ENCODE measurements around the gene FAM120B. TPM values are rescaled to one million over a fixed set of nuclear protein-coding genes. Genes with fewer than 3 reads are reported as not detected.
"Not testable (repeated sequence)": the region's sequence is repeated elsewhere in the genome, so short reads cannot be mapped to it uniquely, and the experiment has no call there.

The FAM120B gene
- total RNA-seq, 2 experiments from 2014 or later = 34.9 to 35.8 TPM

DNA sequence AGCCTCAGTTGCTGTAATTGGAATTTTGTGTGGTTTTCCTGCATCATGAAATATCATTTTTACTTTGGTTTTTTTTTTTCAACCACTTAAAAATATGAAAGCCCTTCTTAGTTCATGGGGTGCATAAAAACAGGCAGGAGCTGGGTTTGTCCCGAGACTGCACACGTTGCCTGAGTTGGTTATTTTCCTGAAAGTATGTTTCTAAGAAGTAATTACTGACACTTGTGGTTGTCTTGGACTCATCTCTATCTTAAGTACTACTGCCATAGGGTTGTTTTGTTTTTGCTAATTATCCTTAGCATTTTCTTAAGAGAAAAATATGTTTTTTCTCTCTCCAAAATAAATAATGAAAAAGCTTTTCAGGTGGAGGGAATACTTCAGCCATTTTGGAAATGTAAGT, 40.1 kb downstream of the FAM120B start:
- POLR2A ChIA-PET = no interaction called here
- Mint-ChIP-seq H3K27ac (no peak overlapping the region), H3K36me3 (peaks cover 50% of the 10 kb centered on the region), H3K27me3 (no peaks in the 10 kb centered on the region), H3K4me3 (peak overlapping the region; percentile 35), H3K4me1 (peaks cover 26% of the 10 kb centered on the region), H3K9me3 (peaks cover 11% of the 10 kb centered on the region)
- no peak for DNase-seq
- no peak for ATAC-seq (ENCODE audit: low read depth)

DNA sequence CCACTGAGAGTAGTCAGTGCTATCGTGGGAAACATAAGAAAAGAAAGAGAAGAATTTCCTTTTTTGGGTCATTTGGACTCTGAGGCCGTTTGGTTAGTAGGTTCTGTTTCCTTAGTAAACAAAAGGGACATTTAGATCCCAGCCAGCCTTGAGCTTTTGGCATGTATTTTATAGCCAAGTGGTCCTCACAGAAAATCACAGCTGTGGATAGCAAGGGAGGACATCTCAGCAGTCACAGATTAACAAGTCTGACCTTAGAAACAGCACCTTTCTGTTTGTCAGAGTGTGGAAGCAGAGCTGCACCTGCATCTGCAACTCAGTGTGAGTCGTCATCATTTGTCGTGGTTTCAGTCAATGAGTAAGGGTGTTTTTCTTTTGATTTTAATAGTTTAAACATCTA, 40.5 kb downstream of the FAM120B start:
- POLR2A ChIA-PET = no interaction called here
- Mint-ChIP-seq H3K27ac (no peak overlapping the region), H3K27me3 (no peaks in the 10 kb centered on the region), H3K4me1 (peaks cover 26% of the 10 kb centered on the region), H3K9me3 (peaks cover 12% of the 10 kb centered on the region), H3K36me3 (peaks cover 51% of the 10 kb centered on the region), H3K4me3 (no peak overlapping the region)
- DNase-seq (no peak), ATAC-seq (ENCODE audit: low read depth) (no peak)

DNA sequence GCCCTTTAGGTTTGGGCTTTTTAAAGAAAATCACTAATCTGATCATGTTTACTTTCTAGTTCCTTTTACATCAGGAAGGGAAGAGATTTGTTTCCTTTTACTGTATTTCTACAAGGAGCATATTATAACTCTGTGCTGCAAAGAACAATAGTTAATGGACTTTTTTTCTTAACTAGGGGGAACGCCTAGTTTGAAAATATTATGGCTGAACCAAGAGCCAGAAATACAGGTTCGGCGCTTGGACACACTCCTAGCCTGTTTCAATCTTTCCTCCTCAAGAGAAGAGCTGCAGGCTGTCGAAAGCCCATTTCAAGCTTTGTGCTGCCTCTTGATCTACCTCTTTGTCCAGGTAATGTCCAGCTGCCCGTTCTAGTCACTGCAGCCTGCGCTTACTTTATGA, 41.4 kb downstream of the FAM120B start:
- Mint-ChIP-seq H3K27me3 (no peaks in the 10 kb centered on the region), H3K27ac (no peak overlapping the region), H3K4me1 (peaks cover 26% of the 10 kb centered on the region), H3K9me3 (peaks cover 19% of the 10 kb centered on the region), H3K36me3 (peaks cover 55% of the 10 kb centered on the region), H3K4me3 (no peak overlapping the region)
- DNase-seq (no peak), ATAC-seq (ENCODE audit: low read depth) (no peak)
- POLR2A ChIA-PET = no interaction called here

DNA sequence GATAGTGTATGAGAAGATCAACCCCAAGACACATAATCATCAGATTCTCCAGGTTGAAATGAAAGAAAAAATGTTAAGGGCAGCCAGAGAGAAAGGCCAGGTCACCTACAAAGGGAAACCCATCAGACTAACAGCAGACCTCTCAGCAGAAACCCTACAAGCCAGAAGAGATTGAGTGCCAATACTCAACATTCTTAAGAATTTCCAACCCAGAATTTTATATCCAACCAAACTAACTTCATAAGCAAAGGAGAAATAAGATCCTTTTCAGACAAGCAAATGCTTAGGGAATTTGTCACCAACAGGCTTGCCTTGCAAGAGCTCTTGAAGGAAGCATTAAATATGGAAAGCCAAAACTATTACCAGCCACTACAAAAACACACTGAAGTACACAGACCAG, 44.9 kb downstream of the FAM120B start:
- H3K4me3 Mint-ChIP-seq; POLR2A ChIA-PET; H3K27me3 Mint-ChIP-seq; DNase-seq; H3K27ac Mint-ChIP-seq; H3K4me1 Mint-ChIP-seq; ATAC-seq (ENCODE audit: low read depth): not testable (repeated sequence)
- H3K9me3 Mint-ChIP-seq = peaks cover 22% of the 10 kb centered on the region
- peaks cover 52% of the 10 kb centered on the region for H3K36me3 Mint-ChIP-seq

DNA sequence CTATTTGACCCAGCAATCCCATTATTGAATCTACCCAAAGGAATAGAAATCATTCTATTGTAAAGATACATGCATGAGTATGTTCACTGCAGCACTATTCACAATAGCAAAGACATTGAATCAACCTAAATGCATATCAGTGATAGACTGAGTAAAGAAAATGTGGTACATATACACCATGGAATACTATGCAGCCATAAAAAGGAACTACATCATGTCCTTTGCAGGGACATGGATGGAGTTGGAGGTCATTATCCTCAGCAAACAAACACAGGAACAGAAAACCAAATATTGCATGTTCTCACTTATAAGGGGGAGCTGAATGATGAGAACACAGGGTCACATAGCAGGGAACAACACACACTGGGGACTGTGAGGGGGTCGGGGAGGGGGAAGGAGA, 48.6 kb downstream of the FAM120B start:
- ATAC-seq (ENCODE audit: low read depth); H3K27ac Mint-ChIP-seq; POLR2A ChIA-PET; DNase-seq; H3K4me3 Mint-ChIP-seq; H3K4me1 Mint-ChIP-seq; H3K27me3 Mint-ChIP-seq: not testable (repeated sequence)
- Mint-ChIP-seq H3K9me3 (peaks cover 20% of the 10 kb centered on the region), H3K36me3 (peaks cover 34% of the 10 kb centered on the region)

DNA sequence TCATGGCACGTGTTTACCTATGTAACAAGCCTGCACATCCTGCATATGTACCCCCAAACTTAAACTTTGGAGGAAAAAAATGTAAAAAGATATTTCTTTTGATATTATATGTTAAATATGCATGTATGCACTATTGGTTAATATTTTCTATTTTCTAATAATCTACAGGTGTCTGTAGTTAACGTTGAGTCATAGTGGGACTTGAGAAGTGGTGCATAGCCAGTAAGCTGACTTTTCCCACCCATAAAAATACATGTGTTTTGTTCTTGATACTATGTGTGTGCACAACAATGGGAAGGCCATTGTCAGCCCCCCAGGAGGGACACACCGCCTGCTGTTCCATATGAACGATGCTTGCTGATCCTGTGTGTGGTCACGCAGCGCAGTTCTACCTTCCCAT, 49.1 kb downstream of the FAM120B start:
- Mint-ChIP-seq H3K4me3 (no peak overlapping the region), H3K4me1 (no peaks in the 10 kb centered on the region), H3K36me3 (peaks cover 31% of the 10 kb centered on the region), H3K27me3 (no peaks in the 10 kb centered on the region), H3K27ac (no peak overlapping the region), H3K9me3 (peaks cover 18% of the 10 kb centered on the region)
- no peak for DNase-seq
- POLR2A ChIA-PET = no interaction called here
- no peak for ATAC-seq (ENCODE audit: low read depth)

DNA sequence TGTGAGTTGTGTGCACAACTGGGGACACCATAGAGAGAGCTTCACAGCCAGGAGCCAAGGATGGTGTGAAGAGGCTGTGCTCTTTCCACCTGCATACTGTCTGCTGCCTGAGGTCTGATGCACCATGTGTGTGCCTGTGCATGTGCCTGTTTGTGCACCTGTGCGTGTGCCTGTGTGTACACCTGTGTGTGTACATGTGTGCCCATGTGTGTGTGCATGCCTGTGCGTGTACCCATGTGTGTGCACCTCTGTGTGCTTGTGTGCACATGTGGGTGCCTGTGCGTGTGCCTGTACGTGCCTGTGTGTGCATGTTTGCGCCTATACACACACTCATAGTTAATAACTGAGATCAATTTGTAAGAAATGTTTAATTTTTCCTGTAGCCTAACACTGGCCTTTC, 51.3 kb downstream of the FAM120B start:
- ATAC-seq (ENCODE audit: low read depth) (no peak), DNase-seq (no peak)
- Mint-ChIP-seq H3K27me3 (no peaks in the 10 kb centered on the region), H3K36me3 (peaks cover 17% of the 10 kb centered on the region), H3K27ac (no peak overlapping the region), H3K4me3 (no peak overlapping the region), H3K4me1 (no peaks in the 10 kb centered on the region), H3K9me3 (peaks cover 4% of the 10 kb centered on the region)
- POLR2A ChIA-PET = no interaction called here

DNA sequence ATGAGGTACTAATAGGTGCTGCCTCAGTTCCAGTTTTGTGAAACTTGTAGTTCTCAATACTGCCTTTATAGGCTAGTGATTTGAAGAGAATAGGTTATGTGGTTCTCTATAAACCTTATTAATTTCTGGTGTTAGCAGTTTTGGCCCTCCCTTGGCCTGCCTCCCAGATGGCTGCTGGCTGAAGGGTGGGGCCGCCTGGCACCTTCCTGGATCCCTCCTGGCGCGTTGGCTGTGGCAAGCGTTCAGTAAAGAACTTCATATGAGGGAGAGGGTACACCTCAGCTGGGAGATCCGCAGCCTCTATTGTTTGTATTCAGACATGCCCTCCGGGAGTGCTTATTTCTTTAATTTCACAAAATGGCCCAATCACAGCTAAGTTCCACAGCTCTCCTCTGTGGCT, 51.9 kb downstream of the FAM120B start:
- DNase-seq (no peak), ATAC-seq (ENCODE audit: low read depth) (no peak)
- Mint-ChIP-seq H3K27ac (no peak overlapping the region), H3K36me3 (peaks cover 13% of the 10 kb centered on the region), H3K9me3 (peaks cover under 1% of the 10 kb centered on the region), H3K27me3 (no peaks in the 10 kb centered on the region), H3K4me1 (no peaks in the 10 kb centered on the region), H3K4me3 (no peak overlapping the region)
- POLR2A ChIA-PET = interaction anchor here (0.7 kb wide), 1 partner anchor 11 kb away, joined by 3 read pairs; no protein-coding TSS in a partner anchor

DNA sequence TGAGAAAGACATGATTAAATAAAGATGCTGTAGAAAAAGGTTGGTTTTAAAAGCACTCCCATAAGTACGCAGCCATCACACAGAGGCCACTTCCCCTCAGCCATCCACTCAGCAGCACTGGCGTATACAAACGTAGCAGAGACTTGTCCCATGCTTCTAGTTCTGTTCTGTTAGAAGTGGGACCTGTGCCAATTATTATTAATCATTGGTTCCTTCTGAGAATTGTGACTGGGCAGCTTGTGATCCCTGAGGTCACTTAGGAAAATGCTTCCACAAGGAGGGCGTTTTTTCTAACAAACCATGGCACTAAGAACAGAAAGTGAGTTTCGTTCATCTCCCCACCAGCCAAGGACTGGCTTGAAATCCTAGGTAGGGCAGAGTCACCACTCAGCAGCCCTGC, 53.9 kb downstream of the FAM120B start:
- Mint-ChIP-seq H3K36me3 (peaks cover 6% of the 10 kb centered on the region), H3K4me1 (peaks cover 4% of the 10 kb centered on the region)
- POLR2A ChIA-PET = no interaction called here

DNA sequence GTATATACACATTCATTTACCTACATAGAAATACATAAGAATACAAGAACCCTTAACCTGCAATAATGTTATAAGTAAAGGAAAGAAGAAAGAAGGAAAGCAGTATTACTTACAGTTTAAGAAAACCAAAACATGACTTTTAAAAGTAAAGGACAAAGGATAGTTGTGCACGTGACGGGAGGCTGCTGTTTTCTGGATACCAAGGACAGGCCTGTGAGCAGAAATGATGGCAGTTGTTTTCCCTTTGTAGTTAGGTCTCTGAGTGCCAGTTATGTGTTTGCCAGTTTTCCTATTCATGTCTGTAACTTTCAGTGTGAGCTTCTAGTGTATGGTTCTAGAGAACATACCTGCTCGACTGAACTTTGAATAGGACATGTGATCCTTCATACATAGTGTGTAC, 54.8 kb downstream of the FAM120B start:
- POLR2A ChIA-PET = no interaction called here
- DNase-seq = no peak
- peaks cover 6% of the 10 kb centered on the region for H3K36me3 Mint-ChIP-seq
- no peak overlapping the region for H3K4me3 Mint-ChIP-seq
- no peak for ATAC-seq (ENCODE audit: low read depth)
- no peaks in the 10 kb centered on the region for H3K9me3 Mint-ChIP-seq
- no peaks in the 10 kb centered on the region for H3K27me3 Mint-ChIP-seq
- H3K4me1 Mint-ChIP-seq = peaks cover 4% of the 10 kb centered on the region
- no peak overlapping the region for H3K27ac Mint-ChIP-seq

More for the DNA sequence above, 53.9 kb downstream of the FAM120B start:
- ATAC-seq (ENCODE audit: low read depth) (no peak), DNase-seq (no peak)
- Mint-ChIP-seq H3K4me3 (no peak overlapping the region), H3K9me3 (no peaks in the 10 kb centered on the region), H3K27ac (no peak overlapping the region), H3K27me3 (no peaks in the 10 kb centered on the region)

DNA sequence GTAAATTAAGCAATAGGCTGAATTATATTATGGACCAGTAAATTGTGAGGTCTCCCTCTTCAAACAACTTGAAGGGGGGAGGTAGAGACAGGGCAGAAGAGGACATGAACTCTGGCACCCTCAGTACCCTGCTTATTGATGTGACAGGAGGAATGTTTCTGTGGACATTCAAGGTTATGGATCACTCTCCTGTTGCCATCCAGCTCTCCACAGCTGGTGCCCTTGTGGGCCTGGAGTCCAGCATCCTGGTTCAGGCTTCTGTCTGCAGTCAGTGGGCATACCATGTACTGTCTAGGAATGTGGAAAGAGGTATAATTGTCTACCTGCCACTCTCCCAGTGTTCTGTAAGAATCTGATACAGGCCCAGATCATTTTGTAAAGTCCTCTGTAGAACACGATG, 55.6 kb downstream of the FAM120B start:
- no peak overlapping the region for H3K27ac Mint-ChIP-seq
- H3K4me1 Mint-ChIP-seq = peaks cover 4% of the 10 kb centered on the region
- H3K36me3 Mint-ChIP-seq = peaks cover 6% of the 10 kb centered on the region
- H3K9me3 Mint-ChIP-seq = no peaks in the 10 kb centered on the region
- POLR2A ChIA-PET = no interaction called here
- H3K4me3 Mint-ChIP-seq = no peak overlapping the region
- ATAC-seq (ENCODE audit: low read depth) (no peak), DNase-seq (no peak)
- H3K27me3 Mint-ChIP-seq = no peaks in the 10 kb centered on the region

DNA sequence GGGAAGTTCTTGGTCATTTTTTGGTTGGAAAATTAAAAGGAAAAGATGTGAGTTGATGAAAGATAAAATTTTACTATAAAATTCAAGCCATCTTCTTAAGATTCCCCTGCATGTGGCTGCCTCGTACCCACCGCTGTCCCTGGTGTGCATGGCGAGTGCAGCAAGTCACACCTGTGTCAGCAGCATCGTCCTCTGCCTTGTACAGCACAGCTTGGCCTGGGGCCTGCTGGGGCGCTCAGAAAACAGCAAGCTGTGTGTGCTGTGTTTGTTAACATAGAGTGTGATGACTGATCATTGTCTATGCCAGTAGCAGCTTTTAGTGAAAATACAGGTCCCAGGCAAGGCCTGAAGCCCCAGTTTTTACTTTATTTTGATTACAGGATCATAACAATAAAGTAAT, 56.7 kb downstream of the FAM120B start:
- Mint-ChIP-seq H3K4me3 (no peak overlapping the region), H3K27ac (no peak overlapping the region), H3K4me1 (peaks cover 6% of the 10 kb centered on the region), H3K36me3 (peaks cover 10% of the 10 kb centered on the region), H3K27me3 (no peaks in the 10 kb centered on the region), H3K9me3 (no peaks in the 10 kb centered on the region)
- DNase-seq (no peak), ATAC-seq (ENCODE audit: low read depth) (no peak)
- POLR2A ChIA-PET = no interaction called here

DNA sequence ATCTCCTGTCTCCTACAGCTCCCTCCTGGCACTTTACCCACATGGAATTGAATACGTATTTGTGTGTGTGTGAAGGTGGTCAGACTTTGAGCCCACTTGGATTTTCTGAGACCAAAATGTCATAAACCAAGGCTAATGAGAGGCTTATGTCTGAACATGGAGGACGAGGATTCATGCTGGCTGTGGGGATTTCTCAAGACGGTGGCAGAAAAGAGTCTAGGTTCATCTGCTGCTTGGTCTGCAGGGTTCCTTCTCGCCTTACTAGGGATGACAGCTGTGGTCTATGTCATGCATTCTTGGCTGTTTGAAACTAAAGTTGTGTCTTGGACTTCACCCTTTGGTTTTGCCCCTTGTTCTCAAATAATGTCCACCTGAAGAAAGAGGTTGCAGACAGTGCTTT, 58.6 kb downstream of the FAM120B start:
- Mint-ChIP-seq H3K4me3 (no peak overlapping the region), H3K36me3 (peaks cover 7% of the 10 kb centered on the region), H3K27me3 (no peaks in the 10 kb centered on the region), H3K27ac (no peak overlapping the region), H3K9me3 (no peaks in the 10 kb centered on the region), H3K4me1 (peaks cover 6% of the 10 kb centered on the region)
- ATAC-seq (ENCODE audit: low read depth) (no peak), DNase-seq (no peak)
- POLR2A ChIA-PET = no interaction called here

DNA sequence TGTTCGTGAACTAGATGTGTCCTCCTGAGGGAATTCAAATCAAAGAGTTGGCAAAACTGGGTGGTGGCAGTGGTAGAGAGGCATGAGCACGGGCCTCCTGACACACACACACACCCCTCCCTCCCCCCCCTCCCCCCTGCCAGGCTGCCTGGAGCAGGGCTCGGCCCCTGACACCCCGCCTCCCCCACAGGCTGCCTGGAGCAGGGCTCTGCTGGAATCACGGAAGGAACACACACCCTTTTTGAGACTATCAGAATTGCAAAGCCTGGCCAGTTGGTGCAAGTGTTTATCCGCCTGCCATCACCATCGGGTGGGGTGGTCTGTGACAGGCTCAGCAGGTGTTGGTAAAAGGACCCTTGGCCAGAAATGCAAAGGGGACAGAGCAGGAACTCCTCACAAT, 59.0 kb downstream of the FAM120B start:
- ATAC-seq (ENCODE audit: low read depth) = no peak
- peaks cover 7% of the 10 kb centered on the region for H3K36me3 Mint-ChIP-seq

More for the DNA sequence above, 59.0 kb downstream of the FAM120B start:
- Mint-ChIP-seq H3K4me3 (no peak overlapping the region), H3K4me1 (peaks cover 6% of the 10 kb centered on the region), H3K27ac (no peak overlapping the region), H3K9me3 (no peaks in the 10 kb centered on the region), H3K27me3 (no peaks in the 10 kb centered on the region)
- DNase-seq = no peak
- POLR2A ChIA-PET = no interaction called here

Data from activated naive CD8-positive, alpha-beta T cell treated with anti-CD3 and anti-CD28 coated beads, Interleukin-2, amount 10 ng/mL, durations not matched to agents 7 days and 5 days (primary cell).